GM18499 (cell line): ENCODE measurements around the gene SH3BGRL3.
"Not testable (repeated sequence)": the region's sequence is repeated elsewhere in the genome, so short reads cannot be mapped to it uniquely, and the experiment has no call there.

Source experiments
- ATAC-seq: cut with Tn5 transposase; IDR thresholded peaks from one replicate; pipeline ENCODE4 v1.9.1; 2021; ENCODE audit warnings: moderate number of reproducible peaks; ENCODE audit not compliant: insufficient read depth, unreplicated experiment

Gene SH3BGRL3

GRCh38 chr1:26307966-26308899, 28.3 kb downstream of the SH3BGRL3 start:
- not testable (repeated sequence) for ATAC-seq

GRCh38 chr1:26314501-26314900, 34.6 kb downstream of the SH3BGRL3 start:
- ATAC-seq, result no peak

- ATAC-seq, result no peak
Measured at GRCh38 chr1:26315874-26316850, 36.3 kb downstream of the SH3BGRL3 start.

GRCh38 chr1:26317146-26317545, 37.3 kb downstream of the SH3BGRL3 start:
- ATAC-seq, result no peak

GRCh38 chr1:26317612-26318337, 37.9 kb downstream of the SH3BGRL3 start, which contains the start of gene CD52:
TSS of gene CD52 (plus strand) at chr1:26317958. CDS start at chr1:26318018, 60 bp downstream.
- no peak for ATAC-seq

GRCh38 chr1:26318338-26319064, 38.6 kb downstream of the SH3BGRL3 start:
- no peak for ATAC-seq

- ATAC-seq, result no peak
Measured at GRCh38 chr1:26320896-26321295, 41.0 kb downstream of the SH3BGRL3 start.

- ATAC-seq, result no peak
Measured at GRCh38 chr1:26321315-26322041, 41.6 kb downstream of the SH3BGRL3 start.

- ATAC-seq, result no peak
Measured at GRCh38 chr1:26322042-26322331, 42.1 kb downstream of the SH3BGRL3 start.

- ATAC-seq, result no peak
Measured at GRCh38 chr1:26323382-26323781, 43.5 kb downstream of the SH3BGRL3 start.

- ATAC-seq, result no peak
Measured at GRCh38 chr1:26324550-26324949, 44.7 kb downstream of the SH3BGRL3 start.

- ATAC-seq, result no peak
Measured at GRCh38 chr1:26327956-26328362, 48.1 kb downstream of the SH3BGRL3 start.

GRCh38 chr1:26328597-26328996, 48.7 kb downstream of the SH3BGRL3 start:
- ATAC-seq, result no peak

- not testable (repeated sequence) for ATAC-seq
Measured at GRCh38 chr1:26329380-26329779, 49.5 kb downstream of the SH3BGRL3 start.

- ATAC-seq, result no peak
Measured at GRCh38 chr1:26330276-26330675, 50.4 kb downstream of the SH3BGRL3 start.
